ENCODE data around the gene FUCA1.

DNA sequence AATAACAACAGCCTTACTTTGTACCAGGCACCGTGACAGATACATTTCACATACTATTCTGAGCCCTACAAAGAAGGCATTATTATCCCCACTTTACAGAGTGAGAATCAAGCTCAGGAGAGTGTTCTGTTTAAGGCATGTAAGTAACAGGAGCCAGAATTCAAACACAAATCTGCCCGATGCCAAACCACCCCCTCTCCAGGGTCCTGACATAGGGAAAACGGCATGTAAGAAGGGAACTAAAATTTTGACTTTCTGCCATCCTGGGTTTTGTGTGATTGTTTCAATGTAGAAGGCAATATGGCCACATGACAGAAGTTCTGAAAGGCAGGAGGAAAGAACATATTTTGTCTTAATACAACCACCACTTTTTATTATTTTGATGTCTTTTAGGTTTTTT is 5.5 kb downstream of the FUCA1 start:
- TF ChIP-seq, protein P1, sequence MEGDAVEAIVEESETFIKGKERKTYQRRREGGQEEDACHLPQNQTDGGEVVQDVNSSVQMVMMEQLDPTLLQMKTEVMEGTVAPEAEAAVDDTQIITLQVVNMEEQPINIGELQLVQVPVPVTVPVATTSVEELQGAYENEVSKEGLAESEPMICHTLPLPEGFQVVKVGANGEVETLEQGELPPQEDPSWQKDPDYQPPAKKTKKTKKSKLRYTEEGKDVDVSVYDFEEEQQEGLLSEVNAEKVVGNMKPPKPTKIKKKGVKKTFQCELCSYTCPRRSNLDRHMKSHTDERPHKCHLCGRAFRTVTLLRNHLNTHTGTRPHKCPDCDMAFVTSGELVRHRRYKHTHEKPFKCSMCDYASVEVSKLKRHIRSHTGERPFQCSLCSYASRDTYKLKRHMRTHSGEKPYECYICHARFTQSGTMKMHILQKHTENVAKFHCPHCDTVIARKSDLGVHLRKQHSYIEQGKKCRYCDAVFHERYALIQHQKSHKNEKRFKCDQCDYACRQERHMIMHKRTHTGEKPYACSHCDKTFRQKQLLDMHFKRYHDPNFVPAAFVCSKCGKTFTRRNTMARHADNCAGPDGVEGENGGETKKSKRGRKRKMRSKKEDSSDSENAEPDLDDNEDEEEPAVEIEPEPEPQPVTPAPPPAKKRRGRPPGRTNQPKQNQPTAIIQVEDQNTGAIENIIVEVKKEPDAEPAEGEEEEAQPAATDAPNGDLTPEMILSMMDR (conservative IDR thresholded peaks at IDR 0.05; ENCODE audit: low read length) = no peak
- TF ChIP-seq EZH2phosphoT487 (IDR thresholded peaks at IDR 0.05; ENCODE audit: borderline replicate concordance) = no peak

Data from Loucy (cell line).